ENCODE results near the gene IL22RA2. TPM values are rescaled to one million over a fixed set of nuclear protein-coding genes. Genes with fewer than 3 reads are reported as not detected.

Gene IL22RA2
- total and polyA plus RNA-seq, 12 donors, result not detected

DNA sequence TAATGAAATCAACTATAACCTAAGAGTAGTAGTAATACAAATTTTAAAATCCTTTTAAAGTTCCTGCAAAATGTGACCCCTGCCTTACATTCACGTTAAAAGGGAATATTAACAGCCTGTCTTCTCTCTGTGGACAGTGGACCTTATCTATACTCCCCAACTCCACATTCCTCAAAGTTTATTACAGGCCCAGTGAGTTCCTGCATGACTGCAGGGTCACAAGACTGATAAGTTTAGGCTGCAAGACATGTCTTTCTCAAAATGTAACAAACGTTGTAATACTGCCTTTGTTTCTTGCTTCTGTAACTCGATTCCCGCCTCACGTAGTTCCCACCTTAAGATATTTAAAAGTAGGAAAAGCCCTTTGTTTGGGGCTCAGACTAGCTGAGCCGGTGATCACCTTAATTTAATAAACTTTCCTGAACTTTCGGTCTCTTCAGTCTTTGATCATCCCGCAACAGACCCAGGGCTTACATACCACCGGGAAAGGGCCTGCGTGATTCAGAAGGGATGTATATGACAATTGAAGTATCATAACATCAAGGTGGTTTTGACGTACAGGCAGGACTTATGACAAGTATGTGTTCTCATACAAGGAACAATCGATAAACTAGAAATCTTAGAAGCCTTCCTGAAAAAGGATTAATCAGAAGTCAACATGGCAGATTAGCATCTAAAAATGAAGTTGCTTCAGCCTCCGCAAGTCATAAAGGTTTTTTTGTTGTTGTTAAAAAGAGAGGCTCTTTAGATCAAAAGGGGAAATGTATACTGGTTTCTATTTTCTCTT, 3.0 kb downstream of the IL22RA2 start:
- Histone ChIP-seq H3K9me3 (replicated peaks in 1 of 3) (no peaks in the 10 kb centered on the region), H3K4me3 (no peak overlapping the region), H3K27me3 (no peaks in the 10 kb centered on the region), H3K27ac (no peak overlapping the region), H3K4me1 (replicated peaks in 1 of 2) (peaks cover 0 to 3% of the 10 kb centered on the region in 2 donors), H3K36me3 (replicated peaks in 1 of 2) (no peaks in the 10 kb centered on the region)
- DNase-seq, result no peak
- WGBS, 4 donors, result 78 to 83% (median 81%) methylated on average over 13 of the region's 13 CpGs
- TF ChIP-seq, protein P1, sequence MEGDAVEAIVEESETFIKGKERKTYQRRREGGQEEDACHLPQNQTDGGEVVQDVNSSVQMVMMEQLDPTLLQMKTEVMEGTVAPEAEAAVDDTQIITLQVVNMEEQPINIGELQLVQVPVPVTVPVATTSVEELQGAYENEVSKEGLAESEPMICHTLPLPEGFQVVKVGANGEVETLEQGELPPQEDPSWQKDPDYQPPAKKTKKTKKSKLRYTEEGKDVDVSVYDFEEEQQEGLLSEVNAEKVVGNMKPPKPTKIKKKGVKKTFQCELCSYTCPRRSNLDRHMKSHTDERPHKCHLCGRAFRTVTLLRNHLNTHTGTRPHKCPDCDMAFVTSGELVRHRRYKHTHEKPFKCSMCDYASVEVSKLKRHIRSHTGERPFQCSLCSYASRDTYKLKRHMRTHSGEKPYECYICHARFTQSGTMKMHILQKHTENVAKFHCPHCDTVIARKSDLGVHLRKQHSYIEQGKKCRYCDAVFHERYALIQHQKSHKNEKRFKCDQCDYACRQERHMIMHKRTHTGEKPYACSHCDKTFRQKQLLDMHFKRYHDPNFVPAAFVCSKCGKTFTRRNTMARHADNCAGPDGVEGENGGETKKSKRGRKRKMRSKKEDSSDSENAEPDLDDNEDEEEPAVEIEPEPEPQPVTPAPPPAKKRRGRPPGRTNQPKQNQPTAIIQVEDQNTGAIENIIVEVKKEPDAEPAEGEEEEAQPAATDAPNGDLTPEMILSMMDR (IDR thresholded peaks at IDR 0.05), result no peak
- no peak for TF ChIP-seq POLR2A (IDR thresholded peaks at IDR 0.05)
- intact Hi-C loops (cut with DNase I), result no loop called here

GRCh38 chr6:137167702-137168377, 5.6 kb downstream of the IL22RA2 start:
- no peak overlapping the region for H3K27ac ChIP-seq
- H3K9me3 ChIP-seq (replicated peaks in 1 of 3), result no peaks in the 10 kb centered on the region
- intact Hi-C loops (cut with DNase I), result no loop called here
- no peak for DNase-seq
- no peaks in the 10 kb centered on the region for H3K36me3 ChIP-seq (replicated peaks in 1 of 2)
- TF ChIP-seq POLR2A (IDR thresholded peaks at IDR 0.05), result no peak
- TF ChIP-seq, protein P1 (IDR thresholded peaks at IDR 0.05), result no peak
- no peaks in the 10 kb centered on the region for H3K27me3 ChIP-seq
- H3K4me1 ChIP-seq (replicated peaks in 1 of 2), result no peaks in the 10 kb centered on the region
- 74 to 95% (median 88%) methylated on average over 4 of the region's 4 CpGs for WGBS, 4 donors
- no peak overlapping the region for H3K4me3 ChIP-seq

DNA sequence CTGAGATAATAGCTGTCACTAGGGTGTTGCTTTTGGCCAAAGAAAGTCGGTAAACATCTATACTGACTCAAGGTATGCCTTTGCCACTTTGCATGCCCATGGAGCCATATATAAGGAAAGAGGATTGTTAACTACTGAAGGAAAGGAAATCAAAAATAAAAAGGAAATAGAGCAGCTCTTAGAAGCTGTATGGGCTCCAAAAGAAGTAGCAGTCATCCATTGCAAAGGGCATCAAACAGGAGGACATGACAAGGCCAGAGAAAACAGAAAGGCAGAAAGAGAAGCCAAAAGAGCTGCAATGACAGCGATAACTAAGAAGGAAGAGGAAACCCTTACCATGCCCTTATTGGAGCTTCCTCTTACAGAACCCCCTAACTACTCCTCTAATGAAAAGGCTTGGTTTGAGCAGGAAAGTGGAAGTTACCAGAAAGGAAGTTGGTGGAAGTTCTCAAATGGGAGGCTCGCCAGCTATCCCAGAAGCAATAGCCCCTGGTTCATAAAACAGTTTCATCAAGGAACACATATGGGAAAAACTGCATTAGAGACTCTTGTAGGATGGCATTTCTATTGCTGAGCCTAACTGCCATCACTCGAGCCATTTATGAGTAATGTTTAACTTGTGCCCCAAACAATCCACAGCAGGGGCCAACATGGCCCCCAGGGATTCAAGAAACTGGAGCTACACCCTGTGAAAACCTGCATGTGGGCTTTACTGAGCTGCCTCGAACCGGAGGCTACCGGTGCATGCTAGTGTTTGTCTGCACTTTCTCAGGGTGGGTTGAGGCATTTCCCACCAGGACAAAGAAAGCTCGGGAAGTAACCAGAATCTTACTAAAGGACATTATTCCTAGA, 7.0 kb downstream of the IL22RA2 start:
- Histone ChIP-seq H3K4me1 (replicated peaks in 1 of 2) (no peaks in the 10 kb centered on the region), H3K27me3 (no peaks in the 10 kb centered on the region), H3K9me3 (replicated peaks in 1 of 3) (no peaks in the 10 kb centered on the region), H3K27ac (no peak overlapping the region), H3K4me3 (no peak overlapping the region), H3K36me3 (replicated peaks in 1 of 2) (no peaks in the 10 kb centered on the region)
- intact Hi-C loops (cut with DNase I), result no loop called here
- DNase-seq, result peak in 1 of 7 donors; percentile 12
- TF ChIP-seq, protein P1 (IDR thresholded peaks at IDR 0.05), result no peak
- TF ChIP-seq POLR2A (IDR thresholded peaks at IDR 0.05), result no peak
- 71 to 82% (median 76%) methylated on average over 5 to 8 of the region's 8 CpGs for WGBS, 4 donors
